NCI-H1694 (cell line): ENCODE measurements around the gene AKT1S1.
"Not testable (repeated sequence)": the region's sequence is repeated elsewhere in the genome, so short reads cannot be mapped to it uniquely, and the experiment has no call there.

Experiments used
- DNase-seq: peaks from one replicate; lab custom pipeline; 2025; lab: John Stamatoyannopoulos, UW

Gene AKT1S1

GRCh38 chr19:49836176-49837008 lies 40.8 kb downstream of the AKT1S1 start:
- DNase-seq, result no peak

- DNase-seq, result no peak
Measured at GRCh38 chr19:49835562-49835961, 41.6 kb downstream of the AKT1S1 start.

GRCh38 chr19:49833599-49833998 lies 43.6 kb downstream of the AKT1S1 start:
- DNase-seq, result no peak

- no peak for DNase-seq
Measured at GRCh38 chr19:49832556-49832955, 44.6 kb downstream of the AKT1S1 start.

GRCh38 chr19:49831592-49831991 lies 45.6 kb downstream of the AKT1S1 start:
- no peak for DNase-seq

GRCh38 chr19:49830766-49831165 lies 46.4 kb downstream of the AKT1S1 start:
- no peak for DNase-seq

GRCh38 chr19:49829721-49830120 lies 47.4 kb downstream of the AKT1S1 start:
- DNase-seq, result no peak

GRCh38 chr19:49829200-49829599 lies 48.0 kb downstream of the AKT1S1 start:
- no peak for DNase-seq

- DNase-seq, result no peak
Measured at GRCh38 chr19:49827034-49827433, 50.1 kb downstream of the AKT1S1 start.

- no peak for DNase-seq
Measured at GRCh38 chr19:49824662-49825061, 52.5 kb downstream of the AKT1S1 start.

GRCh38 chr19:49823472-49823871 lies 53.7 kb downstream of the AKT1S1 start:
- DNase-seq, result no peak

GRCh38 chr19:49820125-49820524 lies 57.0 kb downstream of the AKT1S1 start:
- no peak for DNase-seq

- DNase-seq, result not testable (repeated sequence)
Measured at GRCh38 chr19:49819452-49820115, 57.6 kb downstream of the AKT1S1 start.
